T1000 (cell line): ENCODE data around the gene PPHLN1.

ENCODE experiments used
- DNase-seq: peaks from one replicate; lab custom pipeline; 2025; ENCODE audit warnings: mixed read lengths; lab: John Stamatoyannopoulos, UW

PPHLN1 gene

GRCh38 chr12:42325653-42326474 lies at the start of gene PPHLN1, which contains the start of gene ZCRB1:
Gene PPHLN1 (plus strand): TSS chr12:42326167. CDS start chr12:42335903, 9,736 bp downstream.
Gene ZCRB1 (minus strand): TSS chr12:42326094. CDS start chr12:42324102, 1,992 bp downstream.
- DNase-seq, result peak; percentile 69

DNA sequence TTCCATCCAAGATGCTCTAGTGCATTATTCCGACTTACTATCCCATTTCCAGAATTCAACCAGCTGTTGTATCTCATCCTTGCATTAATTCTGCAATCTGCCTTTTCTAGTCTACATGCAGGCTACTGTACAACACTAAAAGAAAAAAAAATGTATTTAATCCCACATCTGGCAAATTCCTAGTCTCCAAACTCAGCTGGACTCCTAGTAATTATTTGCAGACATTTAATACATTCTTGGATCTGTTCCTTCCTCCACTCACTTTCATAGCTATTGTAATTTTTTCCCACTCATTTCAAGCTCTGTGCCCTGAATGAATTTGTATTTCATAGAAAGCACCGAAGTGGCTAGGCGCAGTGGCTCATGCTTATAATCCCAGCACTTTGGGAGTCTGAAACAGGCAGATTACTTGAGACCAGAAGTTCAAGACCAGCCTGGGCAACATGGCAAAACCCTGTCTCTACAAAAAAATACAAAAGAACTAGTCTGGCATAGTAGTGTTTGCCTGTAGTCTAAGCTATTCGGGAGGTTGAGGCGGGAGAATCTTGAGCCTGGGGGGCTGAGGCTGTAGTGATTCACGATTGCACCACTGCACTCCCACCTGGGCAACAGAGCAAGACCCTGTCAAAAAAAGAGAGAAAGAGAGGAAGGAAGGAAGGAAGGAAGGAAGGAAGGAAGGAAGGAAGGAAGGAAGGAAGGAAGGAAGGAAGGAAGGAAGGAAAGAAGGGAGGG lies 48.4 kb upstream of the PPHLN1 start:
- no peak for DNase-seq

DNA sequence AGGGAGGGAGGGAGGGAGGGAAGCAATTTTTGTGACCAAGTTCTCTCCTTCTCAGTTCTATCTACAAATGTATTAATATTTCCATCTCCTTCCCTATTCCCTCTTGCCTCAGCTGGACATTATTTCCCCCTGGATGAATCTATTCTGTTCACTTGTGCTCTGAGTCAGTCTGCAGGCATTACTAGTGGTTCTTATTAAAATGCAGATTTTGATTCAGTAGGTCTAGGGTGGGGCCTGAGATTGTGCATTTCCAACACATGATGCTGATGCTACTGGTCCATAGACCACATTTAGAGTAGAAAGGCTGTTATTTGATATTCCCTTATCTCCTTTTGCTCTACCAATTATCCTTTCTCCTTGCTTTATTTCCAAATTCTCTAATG lies 47.8 kb upstream of the PPHLN1 start:
- DNase-seq, result no peak

- no peak for DNase-seq
These were observed 44.7 kb upstream of the PPHLN1 start for GRCh38 chr12:42281278-42281677.

DNA sequence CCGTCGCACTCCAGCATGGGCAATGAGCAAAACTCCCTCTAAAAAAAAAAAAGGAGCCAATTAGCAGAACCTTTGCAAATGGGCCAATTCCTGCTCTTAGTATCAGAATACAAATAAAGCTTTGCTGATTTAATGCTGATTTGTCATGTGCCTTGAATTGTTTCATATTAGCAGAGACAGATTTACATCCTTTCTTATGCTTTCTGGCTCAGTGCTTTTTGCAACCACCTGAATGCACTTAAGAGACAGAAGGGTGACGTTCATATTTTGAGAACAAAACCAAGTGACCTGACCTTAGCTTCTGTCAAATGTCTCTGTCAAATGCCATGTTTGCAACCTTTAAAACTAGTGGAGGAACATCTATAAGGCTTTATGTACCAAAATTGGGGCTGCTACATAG lies 44.1 kb upstream of the PPHLN1 start:
- DNase-seq, result no peak

GRCh38 chr12:42282294-42282693 lies 43.7 kb upstream of the PPHLN1 start:
- no peak for DNase-seq

- no peak for DNase-seq
These were observed 42.2 kb upstream of the PPHLN1 start for GRCh38 chr12:42283739-42284138.

DNA sequence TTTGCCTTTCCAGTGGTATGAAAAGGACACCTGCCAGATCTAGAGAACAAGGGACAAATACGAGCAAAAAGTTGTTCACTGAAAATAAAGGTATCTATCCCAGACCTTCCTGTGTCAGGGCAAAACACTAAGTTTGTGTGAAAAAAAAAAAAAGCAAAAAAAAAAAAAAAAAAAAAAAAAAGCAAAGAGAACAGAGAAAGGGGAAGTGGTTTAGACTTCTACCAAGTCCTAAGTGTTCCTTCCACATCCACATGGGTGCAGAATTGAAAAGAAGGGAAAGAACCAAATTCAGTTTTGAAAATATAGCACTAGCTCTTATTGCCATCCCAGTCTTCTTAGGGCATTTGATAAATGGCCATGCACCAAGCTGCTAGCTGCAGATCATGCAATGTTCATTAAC lies 41.8 kb upstream of the PPHLN1 start:
- no peak for DNase-seq

DNA sequence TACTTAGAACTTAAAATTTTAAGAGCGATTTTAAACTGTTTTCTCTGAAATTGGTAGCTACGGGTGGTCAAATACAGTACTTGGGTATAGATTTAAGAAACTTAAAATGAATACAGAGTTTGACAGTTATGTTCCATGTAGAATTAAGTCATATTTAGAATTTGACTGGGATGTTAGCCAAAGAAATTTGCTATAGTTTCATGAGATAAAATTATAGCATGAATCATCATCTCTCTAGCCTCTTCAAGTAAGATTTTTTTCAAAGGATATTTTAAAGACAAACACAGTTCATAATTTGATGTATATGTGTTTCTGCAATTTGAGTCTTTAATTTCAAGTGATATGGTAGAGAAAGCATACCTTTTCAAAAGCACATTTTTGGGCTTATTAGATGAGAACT lies 41.1 kb upstream of the PPHLN1 start:
- no peak for DNase-seq

DNA sequence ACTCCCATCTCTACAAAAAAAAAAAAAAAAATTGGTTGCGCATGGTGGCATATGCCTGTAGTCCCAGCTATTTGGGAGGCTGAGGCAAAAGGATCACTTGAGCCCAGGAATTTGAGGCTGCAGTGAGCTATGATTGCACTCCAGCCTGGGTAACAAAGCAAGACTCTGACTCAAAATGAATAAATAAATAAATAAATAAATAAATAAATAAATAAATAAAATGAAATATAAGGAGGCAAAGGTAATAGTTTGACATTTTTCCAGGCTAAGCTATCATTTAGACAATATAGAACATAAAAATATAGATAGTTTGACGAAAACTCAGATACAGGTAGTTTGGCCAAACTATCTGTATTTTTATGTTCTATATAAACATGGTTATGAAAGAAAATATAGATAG lies 40.5 kb upstream of the PPHLN1 start:
- DNase-seq, result no peak

DNA sequence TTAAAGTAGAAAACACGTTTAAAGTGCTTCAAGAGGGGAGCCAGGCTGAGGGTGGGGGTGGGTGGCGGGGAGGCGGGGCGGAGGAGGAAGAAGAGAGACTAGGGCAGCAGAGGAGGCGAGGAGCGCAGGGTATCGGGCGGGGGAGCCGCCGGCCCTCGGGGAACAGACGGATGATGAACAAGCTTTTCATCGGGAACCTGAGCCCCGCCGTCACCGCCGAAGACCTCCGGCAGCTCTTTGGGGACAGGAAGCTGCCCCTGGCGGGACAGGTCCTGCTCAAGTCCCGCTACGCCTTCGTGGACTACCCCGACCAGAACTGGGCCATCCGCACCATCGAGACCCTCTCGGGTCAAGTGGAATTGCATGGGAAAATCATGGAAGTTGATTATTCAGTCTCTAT lies 39.2 kb upstream of the PPHLN1 start:
- DNase-seq, result no peak

DNA sequence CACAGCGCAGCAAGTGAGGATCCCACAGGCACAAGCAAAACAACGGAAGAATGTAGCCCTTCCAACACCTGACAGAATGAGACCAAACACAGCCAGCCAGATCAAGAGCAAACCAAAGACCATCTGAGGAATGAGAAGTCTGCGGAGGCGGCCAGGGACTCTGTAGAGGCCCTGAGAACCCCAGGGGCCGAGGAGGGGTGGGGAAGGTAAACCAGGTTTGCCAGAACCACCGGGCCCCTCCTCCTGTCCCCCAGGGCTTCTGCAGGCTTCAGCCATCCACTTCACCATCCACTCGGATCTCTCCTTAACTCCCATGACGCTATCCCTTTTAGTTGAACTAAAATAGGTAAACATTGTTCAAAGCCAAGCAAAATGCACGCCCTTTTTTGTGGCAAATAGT lies 37.4 kb upstream of the PPHLN1 start:
- no peak for DNase-seq

DNA sequence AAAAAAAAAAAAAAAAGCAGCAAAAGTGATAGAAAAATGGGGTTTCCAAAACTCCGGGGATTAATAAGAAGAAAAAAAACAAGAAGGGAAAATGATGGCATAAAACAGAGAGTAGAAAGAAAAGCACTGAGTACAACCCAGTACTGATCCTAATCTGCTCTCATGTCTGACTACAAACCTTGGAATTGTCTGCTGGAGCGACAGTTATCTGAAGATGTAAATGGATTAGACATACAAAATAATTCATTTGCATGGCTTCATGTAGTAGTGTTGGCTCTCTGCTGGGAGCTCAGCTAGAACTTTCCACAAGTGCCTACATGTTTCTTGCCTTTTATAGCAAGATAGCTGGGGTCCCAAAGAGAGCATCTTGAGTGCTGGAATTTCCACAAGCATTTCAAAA lies 34.3 kb upstream of the PPHLN1 start:
- DNase-seq, result no peak

DNA sequence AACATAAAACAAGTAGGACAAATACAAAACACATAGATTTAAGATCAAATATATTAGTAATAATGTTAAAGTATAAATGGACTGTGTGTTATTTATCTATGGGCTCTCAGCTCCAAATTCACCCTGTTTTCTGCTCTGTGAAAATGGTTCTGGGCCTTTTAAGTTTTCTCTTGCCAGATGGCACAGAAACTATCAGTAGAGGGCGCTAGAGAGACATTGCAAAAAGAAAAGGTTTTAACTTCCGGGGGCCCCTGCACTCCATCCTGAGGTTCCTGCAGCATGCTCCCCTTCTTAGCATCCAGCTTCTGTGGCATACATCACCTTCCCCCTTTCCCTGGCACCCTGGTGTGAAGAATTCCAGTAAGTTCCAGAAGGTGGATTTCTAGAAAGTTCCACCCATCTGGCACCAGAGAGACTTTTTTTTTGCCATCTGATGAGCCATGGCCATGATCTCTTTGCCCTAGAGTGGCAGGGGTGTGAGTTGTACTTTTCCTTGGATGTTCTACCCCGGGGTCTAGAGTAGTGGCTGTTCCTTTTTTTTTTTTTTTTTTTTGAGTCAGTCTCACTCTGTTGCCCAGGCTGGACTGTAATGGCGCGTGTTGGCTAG lies 29.4 kb upstream of the PPHLN1 start:
- no peak for DNase-seq

- DNase-seq, result no peak
These were observed 27.1 kb upstream of the PPHLN1 start for GRCh38 chr12:42298887-42299286.

- no peak for DNase-seq
These were observed 26.3 kb upstream of the PPHLN1 start for GRCh38 chr12:42299392-42300308.

- DNase-seq, result no peak
These were observed 19.7 kb upstream of the PPHLN1 start for GRCh38 chr12:42306297-42306696.

DNA sequence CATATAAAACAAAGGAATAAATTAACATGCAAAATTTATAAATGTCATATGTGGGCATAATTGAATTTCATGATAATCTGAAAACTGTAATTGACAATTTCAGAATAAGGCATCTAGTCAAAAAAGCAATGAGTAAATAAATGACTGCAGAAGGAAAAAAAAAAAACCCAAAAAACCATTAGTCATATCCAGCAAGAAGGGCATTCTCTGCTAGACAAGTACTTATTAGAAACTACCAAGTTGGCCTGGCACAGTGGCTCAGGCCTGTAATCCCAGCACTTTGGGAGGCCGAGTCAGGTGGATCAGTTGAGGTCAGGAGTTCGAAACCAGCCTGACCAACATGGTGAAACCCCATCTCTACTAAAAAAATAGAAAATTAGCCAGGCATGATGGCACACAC lies 17.6 kb upstream of the PPHLN1 start:
- no peak for DNase-seq

- DNase-seq, result no peak
These were observed 16.0 kb upstream of the PPHLN1 start for GRCh38 chr12:42309996-42310395.

DNA sequence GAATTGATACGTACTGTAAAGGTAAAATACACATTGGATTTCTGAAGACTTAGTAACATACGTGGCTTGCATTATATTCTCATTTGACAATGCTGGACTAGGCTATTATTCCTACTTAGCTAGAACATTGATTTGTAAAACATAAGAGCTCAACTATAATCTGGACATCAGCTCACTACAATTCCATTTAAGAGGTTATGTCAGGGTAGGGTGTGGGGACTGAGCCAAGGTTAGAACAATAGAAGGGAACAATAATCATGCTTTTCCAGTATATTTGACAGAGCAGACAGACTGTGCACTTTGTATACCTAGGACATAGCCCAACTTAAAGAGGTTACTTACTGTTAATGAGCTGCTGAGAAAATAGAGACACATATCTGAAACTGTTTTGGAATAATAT lies 10.9 kb upstream of the PPHLN1 start:
- no peak for DNase-seq

DNA sequence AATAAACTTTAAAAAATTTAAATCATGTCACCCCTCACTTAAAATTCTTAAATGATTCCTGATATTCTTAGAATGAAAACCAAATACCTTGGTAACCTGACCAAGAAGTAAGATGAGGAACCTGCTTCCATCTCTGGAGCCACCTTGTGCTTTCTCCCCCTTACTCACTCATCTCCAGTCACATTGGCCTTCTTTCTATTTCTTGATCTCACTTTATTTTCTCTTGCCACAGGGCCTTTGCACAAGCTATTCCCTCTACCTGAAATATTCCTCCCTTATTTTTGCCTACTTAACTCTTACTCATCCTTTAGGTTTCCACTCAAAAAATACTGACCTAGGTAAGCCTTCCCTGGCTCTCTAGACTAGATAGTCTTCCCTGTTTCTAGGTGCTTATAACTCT lies 5.2 kb upstream of the PPHLN1 start:
- no peak for DNase-seq

- no peak for DNase-seq
These were observed 3.4 kb upstream of the PPHLN1 start for GRCh38 chr12:42322567-42322966.
